ENCODE data around the gene CXorf58. TPM values are rescaled to one million over a fixed set of nuclear protein-coding genes. Genes with fewer than 3 reads are reported as not detected.

The CXorf58 gene
- total and polyA plus RNA-seq, 8 donors = 0.05 TPM; not detected in 7

- WGBS, 5 donors = 75 to 100% (median 96%) methylated on average over 1 of the region's 1 CpG
- intact Hi-C loops (cut with DNase I; ENCODE audit: low total_unique reads) = no loop called here
Measured at GRCh38 chrX:23982891-23983290, 75.1 kb downstream of the CXorf58 start.

More at GRCh38 chrX:23982891-23983290, 75.1 kb downstream of the CXorf58 start:
- H3K27ac ChIP-seq = no peak overlapping the region
- TF ChIP-seq POLR2A (IDR thresholded peaks at IDR 0.05) (no peak), CTCF (IDR thresholded peaks at IDR 0.05) (no peak), EP300 (IDR thresholded peaks at IDR 0.05) (no peak), POLR2AphosphoS5 (IDR thresholded peaks at IDR 0.05) (no peak)
- H3K36me3 ChIP-seq = peaks cover 0 to 16% (median 6%) of the 10 kb centered on the region in 4 donors
- H3K9me3 ChIP-seq = no peaks in the 10 kb centered on the region
- H3K27me3 ChIP-seq = no peaks in the 10 kb centered on the region
- H3K4me1 ChIP-seq = peaks cover 0 to 5% (median 0%) of the 10 kb centered on the region in 4 donors
- DNase-seq = no peak
- no peak overlapping the region for H3K4me3 ChIP-seq

Other genes with a start within 250 kb of the CXorf58 start
- gene PRDX4, start 240.5 kb upstream of the CXorf58 start, total RNA-seq = 100 to 1,000 TPM in 2 of 5 donors, 10 to 100 TPM in 2, 1 to 10 TPM in 1; 8.2 to 143 (median 84.6) TPM
- gene PRDX4, start 240.5 kb upstream of the CXorf58 start, polyA plus RNA-seq = 10 to 100 TPM; 41.7 to 84.9 (median 70.8) TPM
- 10 to 100 TPM in 4 of 5 donors, 1 to 10 TPM in 1; 5.4 to 62.6 (median 24.9) TPM for gene ACOT9, start 164.7 kb upstream of the CXorf58 start, total RNA-seq
- 10 to 100 TPM; 18.5 to 27.8 (median 21.6) TPM for gene ACOT9, start 164.7 kb upstream of the CXorf58 start, polyA plus RNA-seq
- 1,000 to 10,000 TPM in 3 of 5 donors, 100 to 1,000 TPM in 2; 499 to 2,157 (median 1,041) TPM for gene SAT1, start 124.8 kb upstream of the CXorf58 start, total RNA-seq
- gene SAT1, start 124.8 kb upstream of the CXorf58 start, polyA plus RNA-seq = 1,000 to 10,000 TPM in 2 of 3 donors, 100 to 1,000 TPM in 1; 685 to 1,477 (median 1,023) TPM
- 10 to 100 TPM in 3 of 5 donors, 1 to 10 TPM in 2; 2.0 to 22.3 (median 12.3) TPM for gene APOO, start 68 bp upstream of the CXorf58 start, total RNA-seq
- 10 to 100 TPM; 16.4 to 29.4 (median 19.4) TPM for gene APOO, start 68 bp upstream of the CXorf58 start, polyA plus RNA-seq
- gene KLHL15, start 119.2 kb downstream of the CXorf58 start, total RNA-seq = 10 to 100 TPM in 1 of 5 donors, 1 to 10 TPM in 4; 1.2 to 41.3 (median 6.2) TPM
- gene KLHL15, start 119.2 kb downstream of the CXorf58 start, polyA plus RNA-seq = 1 to 10 TPM; 1.1 to 4.5 (median 1.5) TPM
- gene EIF2S3, start 146.9 kb downstream of the CXorf58 start, total RNA-seq = 100 to 1,000 TPM in 2 of 5 donors, 10 to 100 TPM in 3; 20.0 to 234 (median 75.5) TPM
- 100 to 1,000 TPM in 1 of 3 donors, 10 to 100 TPM in 2; 55.2 to 110 (median 58.4) TPM for gene EIF2S3, start 146.9 kb downstream of the CXorf58 start, polyA plus RNA-seq
- gene ZFX, start 241.7 kb downstream of the CXorf58 start, total RNA-seq = 10 to 100 TPM; 15.8 to 73.6 (median 21.7) TPM
- gene ZFX, start 241.7 kb downstream of the CXorf58 start, polyA plus RNA-seq = 1 to 10 TPM; 3.8 to 8.9 (median 4.8) TPM